Keratinocyte (primary cell): ENCODE measurements around the gene MGMT.

Source experiments
- CTCF ChIP-seq, 3 experiments: IDR thresholded peaks in 1 of 3; conservative IDR thresholded peaks in 1 of 3; optimal IDR thresholded peaks in 1 of 3; 2 replicates in 2 of 3; 3 replicates in 1 of 3; pipeline versions ENCODE3 to v1.5.1; 2011; ENCODE audit warnings: low read length in 3 of 3, mild to moderate bottlenecking in 3 of 3, moderate library complexity in 2 of 3, control low read depth in 1 of 3, inconsistent platforms in 1 of 3; ENCODE audit not compliant: insufficient read depth in 2 of 3; ENCODE audit errors: extremely low read depth in 1 of 3
- EZH2 ChIP-seq: IDR thresholded peaks from one replicate; pipeline ENCODE4 v1.6.1; 2012; ENCODE audit warnings: inconsistent platforms, mild to moderate bottlenecking, low read length, moderate library complexity

DNA sequence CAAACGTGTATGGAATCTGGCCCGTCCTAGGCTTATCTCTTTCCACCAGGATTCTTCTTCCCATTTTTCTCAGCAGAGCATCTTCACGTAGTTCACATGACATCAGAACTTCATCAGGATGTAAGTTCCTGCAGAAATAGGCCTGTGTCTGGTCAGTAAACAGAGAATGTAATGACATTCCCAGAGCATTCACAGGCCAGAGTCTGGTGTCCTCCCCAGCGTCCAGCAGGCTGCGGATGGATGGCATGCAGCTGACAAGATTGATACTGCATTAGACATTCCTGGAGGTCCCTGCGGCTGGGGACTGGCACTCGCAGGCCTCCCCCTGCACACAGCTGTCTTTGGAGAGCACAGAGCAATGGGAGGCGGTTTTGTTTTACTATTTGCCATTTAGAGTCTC, 28.7 kb downstream of the MGMT start:
- no peak for TF ChIP-seq CTCF (optimal IDR thresholded peaks at IDR 0.05 in 1 of 3, IDR thresholded peaks at IDR 0.05 in 1 of 3, conservative IDR thresholded peaks at IDR 0.05 in 1 of 3; ENCODE audit: extremely low read depth in 1 of 3, insufficient read depth in 2 of 3, low read length in 3 of 3)
- no peak for TF ChIP-seq EZH2
